Heart left ventricle (tissue), 13 donors: Measurements from ENCODE around the gene FBF1.

Source experiments
- CTCF ChIP-seq, 12 donors: fragments of 200-600 bp; sonication (generic) in 4 of 12; IDR thresholded peaks; one replicate each; pipeline versions ENCODE4 v1.5.0 to v1.8.0; 2018 to 2022; ENCODE audit warnings: antibody characterized with exemption in 12 of 12, mild to moderate bottlenecking in 5 of 12
- POLR2A ChIP-seq, 2 donors: fragments of 450-650 bp; IDR thresholded peaks; one replicate each; pipeline ENCODE4 v1.6.1; 2017; ENCODE audit warnings: antibody characterized with exemption in 2 of 2, mild to moderate bottlenecking in 2 of 2, moderate library complexity in 2 of 2
- donor health status: ischemic (EF 13 %, LVEDD 7.1; RV severe dilation, severe dysfunction).
- donor health status: DM: no; HTN: yes; CAD: no.
- donor health status: DM: no; HTN: no; CAD: no.
- donor health status: ischemic (EF 25% LVEDD 6.9; RV normal size, moderate dysfunction).
- donor health status: ischemic (EF 25% LVEDD 5.7; RV mildly dilated, moderate dysfunction).
- donor health status: ischemic (EF 35%, LVEDD 5.7; RV mildly dilated, moderate dysfunction).
- donor health status: nonischemic (EF 11% LVEDD 7.7; RV severe dilation, severe dysfunction).
- donor health status: DM: yes; HTN: yes; CAD: no.
- donor health status: PGD.
- donor health status: ischemic (EF 29% LVEDD 5.4; RV normal size, mild dysfunction).
- donor health status: nonischemic (EF 23%, LVEDD 6.1; RV moderate dilation, normal function).

- TF ChIP-seq CTCF (IDR thresholded peaks at IDR 0.05) (no peak), POLR2A (IDR thresholded peaks at IDR 0.05) (no peak)
Observed at GRCh38 chr17:75874323-75875181, 66.3 kb downstream of the FBF1 start.
